EL (cell line): ENCODE results near the gene C3orf33.

Source experiments
- DNase-seq: peaks from one replicate; pipeline ENCODE4 v3.0.0-alpha.2; 2016

The C3orf33 gene

GRCh38 chr3:155782390-155782953 is 23.6 kb downstream of the C3orf33 start:
- no peak for DNase-seq

- DNase-seq, result no peak
Observed at GRCh38 chr3:155780291-155780690, 25.8 kb downstream of the C3orf33 start.

- peak; percentile 14 for DNase-seq
Observed at GRCh38 chr3:155778462-155778861, 27.6 kb downstream of the C3orf33 start.

GRCh38 chr3:155772801-155773200 is 33.3 kb downstream of the C3orf33 start:
- no peak for DNase-seq

- DNase-seq, result no peak
Observed at GRCh38 chr3:155771126-155771525, 35.0 kb downstream of the C3orf33 start.

- DNase-seq, result no peak
Observed at GRCh38 chr3:155766206-155766605, 39.9 kb downstream of the C3orf33 start.

- DNase-seq, result no peak
Observed at GRCh38 chr3:155763870-155764463, 42.1 kb downstream of the C3orf33 start.

GRCh38 chr3:155760653-155761052 is 45.4 kb downstream of the C3orf33 start:
- DNase-seq, result no peak

GRCh38 chr3:155757577-155757976 is 48.5 kb downstream of the C3orf33 start:
- DNase-seq, result no peak

- DNase-seq, result peak; percentile 36
Observed at GRCh38 chr3:155753038-155753639, 52.9 kb downstream of the C3orf33 start.

GRCh38 chr3:155748611-155749365 is 57.3 kb downstream of the C3orf33 start:
- peak; percentile 18 for DNase-seq

- DNase-seq, result no peak
Observed at GRCh38 chr3:155747946-155748290, 58.2 kb downstream of the C3orf33 start.

GRCh38 chr3:155747286-155747945 is 58.7 kb downstream of the C3orf33 start:
- DNase-seq, result no peak

GRCh38 chr3:155746703-155747102 is 59.4 kb downstream of the C3orf33 start:
- no peak for DNase-seq

GRCh38 chr3:155745795-155746550 is 60.1 kb downstream of the C3orf33 start:
- DNase-seq, result no peak

- peak; percentile 54 for DNase-seq
Observed at GRCh38 chr3:155744626-155745324, 61.3 kb downstream of the C3orf33 start, which contains the start of gene PLCH1. PLCH1 (minus strand) TSS chr3:155745071; CDS start chr3:155704224, 40,847 bp downstream.

- DNase-seq, result peak; percentile 49
Observed at GRCh38 chr3:155744010-155744625, 62.0 kb downstream of the C3orf33 start.

- no peak for DNase-seq
Observed at GRCh38 chr3:155743606-155744005, 62.5 kb downstream of the C3orf33 start.

- DNase-seq, result no peak
Observed at GRCh38 chr3:155742349-155742965, 63.6 kb downstream of the C3orf33 start.

GRCh38 chr3:155741603-155742002 is 64.5 kb downstream of the C3orf33 start:
- no peak for DNase-seq

- DNase-seq, result no peak
Observed at GRCh38 chr3:155741101-155741500, 65.0 kb downstream of the C3orf33 start.
